Spinal cord (tissue), 10 donors: ENCODE data around the gene ATP6V0B. TPM values are rescaled to one million over a fixed set of nuclear protein-coding genes. Genes with fewer than 3 reads are reported as not detected.

Experiments used
- DNase-seq, 6 donors: peaks; one replicate each; pipeline versions ENCODE4 v3.0.0 to v3.0.0-alpha.2; 2013 to 2015; ENCODE audit warnings: low spot score in 6 of 6, low read depth in 4 of 6
- H3K27ac ChIP-seq: one replicate; pipeline ENCODE4 v1.5.1; 2013; ENCODE audit warnings: low read depth, low read length, control low read depth
- H3K27me3 ChIP-seq: one replicate; pipeline ENCODE4 v1.6.1; 2013; ENCODE audit warnings: low read length; ENCODE audit not compliant: control insufficient read depth, insufficient read depth
- H3K36me3 ChIP-seq: one replicate; pipeline ENCODE4 v1.6.1; 2013; ENCODE audit warnings: low read length; ENCODE audit not compliant: control insufficient read depth, insufficient read depth
- H3K4me1 ChIP-seq: one replicate; pipeline ENCODE4 v1.6.1; 2013; ENCODE audit warnings: low read length; ENCODE audit not compliant: control insufficient read depth, insufficient read depth
- H3K4me3 ChIP-seq: one replicate; pipeline ENCODE4 v1.5.1; 2013; ENCODE audit warnings: low read depth, low read length, control low read depth
- H3K9me3 ChIP-seq: one replicate; pipeline ENCODE4 v1.6.1; 2013; ENCODE audit warnings: low read length; ENCODE audit not compliant: control insufficient read depth, insufficient read depth
- WGBS: methylation state at CpG from one replicate; pipeline ENCODE4 v1.1.5; 2013; ENCODE audit warnings: missing lambda C conversion rate; ENCODE audit not compliant: insufficient coverage; 5-methylcytosine and 5-hydroxymethylcytosine counted together
- polyA plus RNA-seq, 2 donors: library from polyadenylated mRNA; unstranded; fragments of 120-200 nt; gene quantifications; one replicate each; pipeline ENCODE4 v1.2.1, GENCODE V29; 2013; ENCODE audit not compliant: insufficient read length in 2 of 2
- total RNA-seq, 2 donors: library from RNA; depleted of rRNA in 1 of 2; stranded (reverse); fragments of 120-200 nt in 1 of 2; fragments of >200 nt in 1 of 2; gene quantifications; one replicate each; pipeline versions ENCODE4 v1.2.3 to v1.2.4, GENCODE V29; 2013 to 2014
- donor health status: healthy.

The ATP6V0B gene
- total and polyA plus RNA-seq, 4 donors = 170 to 264 (median 198) TPM

DNA sequence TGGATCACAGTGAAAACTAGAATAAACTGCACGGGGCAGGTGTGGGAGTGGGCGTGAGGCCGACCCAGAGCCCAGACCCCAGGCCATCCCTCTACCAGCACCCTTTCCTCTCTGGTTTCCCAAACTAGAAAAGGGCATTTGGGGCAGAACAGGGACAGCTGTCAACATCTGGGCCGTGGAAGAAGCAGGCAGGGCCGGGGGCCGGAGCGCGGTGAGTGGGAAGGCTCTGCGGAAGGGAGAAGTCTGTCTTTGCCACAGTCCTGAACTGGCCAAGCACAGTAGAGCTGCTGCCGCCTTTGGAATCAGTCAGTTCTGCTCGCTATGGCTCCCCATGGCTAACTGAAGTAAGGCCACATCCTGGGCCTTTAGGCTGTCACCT, 23.2 kb downstream of the ATP6V0B start:
- H3K36me3 ChIP-seq = peaks cover 81% of the 10 kb centered on the region
- 87% methylated on average over 11 of the region's 11 CpGs for WGBS

DNA sequence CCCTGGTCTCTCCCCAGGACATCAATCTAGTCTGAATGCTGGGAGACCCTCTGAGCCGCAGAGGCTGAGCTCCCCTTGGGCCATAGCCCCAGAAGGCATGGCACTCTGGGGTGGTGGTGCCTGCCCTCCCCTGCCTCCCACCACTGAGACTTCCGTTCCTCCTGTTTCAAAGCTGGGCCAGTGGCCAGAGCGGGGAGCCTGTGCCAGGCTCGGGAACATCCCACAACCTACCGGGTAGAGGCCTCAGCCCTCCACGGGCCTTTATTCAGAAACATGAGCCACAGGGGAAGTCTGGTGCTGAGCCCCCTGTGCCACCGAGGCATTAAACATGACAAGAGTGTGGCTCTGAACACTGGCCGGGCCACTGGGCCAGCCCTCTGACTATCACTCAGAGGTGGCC, 24.7 kb downstream of the ATP6V0B start:
- peak overlapping the region; percentile 40 for H3K27ac ChIP-seq
- no peak for DNase-seq
- no peaks in the 10 kb centered on the region for H3K27me3 ChIP-seq
- peaks cover 51% of the 10 kb centered on the region for H3K4me1 ChIP-seq
- 52% methylated on average over 8 of the region's 8 CpGs for WGBS
- no peak overlapping the region for H3K4me3 ChIP-seq
- H3K36me3 ChIP-seq = peaks cover 92% of the 10 kb centered on the region
- no peaks in the 10 kb centered on the region for H3K9me3 ChIP-seq

More for the DNA sequence above, 23.2 kb downstream of the ATP6V0B start:
- no peak overlapping the region for H3K27ac ChIP-seq
- H3K9me3 ChIP-seq = no peaks in the 10 kb centered on the region
- no peak overlapping the region for H3K4me3 ChIP-seq
- no peak for DNase-seq
- H3K4me1 ChIP-seq = peaks cover 55% of the 10 kb centered on the region
- no peaks in the 10 kb centered on the region for H3K27me3 ChIP-seq

DNA sequence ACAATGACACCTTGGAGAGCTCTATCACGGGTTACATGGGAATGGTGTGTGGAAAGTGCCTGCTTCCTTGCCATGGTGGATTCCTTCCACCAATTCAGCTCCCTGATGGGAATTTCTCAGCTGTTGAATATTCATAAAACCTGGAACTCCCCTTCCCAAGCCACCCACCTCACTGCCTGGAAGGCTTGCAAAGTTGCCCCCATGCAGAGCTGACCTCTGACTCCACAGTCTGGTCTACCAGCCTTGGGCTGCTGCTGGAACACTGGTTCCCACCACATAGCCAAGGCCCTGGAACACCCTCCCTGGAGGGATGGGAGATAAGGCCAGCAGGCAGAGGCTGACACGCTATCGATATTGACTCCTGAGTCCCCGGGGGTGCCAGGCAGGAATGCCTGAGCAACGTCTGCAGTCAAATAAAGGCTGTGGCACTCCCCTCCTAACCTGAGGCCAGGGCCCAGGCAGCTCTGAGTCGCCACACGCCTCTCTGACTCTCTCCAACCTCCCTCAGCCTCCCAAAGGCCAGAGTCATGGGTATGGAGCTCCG, 25.4 kb downstream of the ATP6V0B start:
- Histone ChIP-seq H3K4me3 (no peak overlapping the region), H3K27ac (no peak overlapping the region), H3K27me3 (no peaks in the 10 kb centered on the region), H3K9me3 (no peaks in the 10 kb centered on the region), H3K36me3 (peaks cover 93% of the 10 kb centered on the region), H3K4me1 (peaks cover 45% of the 10 kb centered on the region)
- 85% methylated on average over 7 of the region's 8 CpGs for WGBS
- DNase-seq = no peak

- Histone ChIP-seq H3K4me3 (no peak overlapping the region), H3K9me3 (no peaks in the 10 kb centered on the region), H3K4me1 (peaks cover 35% of the 10 kb centered on the region), H3K27me3 (no peaks in the 10 kb centered on the region), H3K36me3 (peaks cover 89% of the 10 kb centered on the region), H3K27ac (no peak overlapping the region)
- no peak for DNase-seq
- WGBS = 76% methylated on average over 7 of the region's 8 CpGs
Observed at GRCh38 chr1:44002165-44002564, 27.4 kb downstream of the ATP6V0B start.

DNA sequence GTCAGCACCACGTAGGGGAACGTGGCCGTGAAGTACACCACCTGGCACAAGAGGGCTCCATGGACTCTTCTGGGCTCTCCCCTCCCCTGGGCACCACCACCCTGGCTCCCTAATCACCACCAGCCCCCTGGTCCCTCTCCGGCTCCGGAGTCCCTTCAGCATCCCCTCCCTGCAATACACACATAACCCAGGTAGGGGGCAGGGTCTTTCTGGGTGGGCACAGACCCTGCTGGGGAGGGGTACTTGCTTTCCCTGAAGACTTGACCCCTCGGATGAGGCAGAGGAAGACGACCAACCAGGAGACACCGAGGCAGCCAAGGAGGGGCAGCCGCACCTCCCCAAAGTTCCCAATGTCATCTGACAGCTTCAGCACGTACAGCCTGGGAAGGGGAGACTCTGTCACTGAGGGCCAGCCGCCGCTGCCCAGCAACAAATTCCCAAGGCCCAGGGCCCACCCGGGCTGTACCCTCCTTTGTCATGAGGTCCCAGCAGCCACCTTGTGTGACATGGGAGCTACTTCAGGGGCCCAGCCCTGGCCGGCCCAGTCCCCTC, 27.9 kb downstream of the ATP6V0B start:
- H3K4me1 ChIP-seq = peaks cover 35% of the 10 kb centered on the region
- no peaks in the 10 kb centered on the region for H3K27me3 ChIP-seq
- DNase-seq = no peak
- WGBS = 78% methylated on average over 13 of the region's 14 CpGs
- no peak overlapping the region for H3K4me3 ChIP-seq
- peaks cover 89% of the 10 kb centered on the region for H3K36me3 ChIP-seq
- no peak overlapping the region for H3K27ac ChIP-seq
- H3K9me3 ChIP-seq = no peaks in the 10 kb centered on the region

DNA sequence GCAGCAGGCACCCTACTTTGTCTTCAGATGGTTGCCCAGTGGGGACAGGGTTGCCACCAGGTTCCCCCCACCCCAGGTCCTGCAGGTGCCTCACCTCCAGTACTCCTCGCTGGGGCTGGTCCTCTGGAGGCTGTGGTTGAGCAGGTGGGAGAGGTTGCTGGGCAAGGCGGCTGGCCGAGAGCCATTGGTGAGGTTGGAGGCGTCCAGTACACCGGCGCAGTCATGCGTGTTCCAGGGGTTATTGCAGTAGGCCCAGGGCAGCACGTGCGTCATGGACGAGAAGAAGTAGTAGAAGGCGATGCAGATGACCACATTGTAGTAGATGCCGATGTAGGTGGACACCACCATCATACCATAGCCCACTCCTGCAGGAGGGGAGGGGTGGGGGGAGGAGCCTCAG, 33.5 kb downstream of the ATP6V0B start:
- Histone ChIP-seq H3K9me3 (no peaks in the 10 kb centered on the region), H3K4me1 (peaks cover 60% of the 10 kb centered on the region), H3K27ac (no peak overlapping the region), H3K27me3 (no peaks in the 10 kb centered on the region), H3K36me3 (peaks cover 69% of the 10 kb centered on the region), H3K4me3 (no peak overlapping the region)
- DNase-seq = no peak
- 91% methylated on average over 6 of the region's 12 CpGs for WGBS

DNA sequence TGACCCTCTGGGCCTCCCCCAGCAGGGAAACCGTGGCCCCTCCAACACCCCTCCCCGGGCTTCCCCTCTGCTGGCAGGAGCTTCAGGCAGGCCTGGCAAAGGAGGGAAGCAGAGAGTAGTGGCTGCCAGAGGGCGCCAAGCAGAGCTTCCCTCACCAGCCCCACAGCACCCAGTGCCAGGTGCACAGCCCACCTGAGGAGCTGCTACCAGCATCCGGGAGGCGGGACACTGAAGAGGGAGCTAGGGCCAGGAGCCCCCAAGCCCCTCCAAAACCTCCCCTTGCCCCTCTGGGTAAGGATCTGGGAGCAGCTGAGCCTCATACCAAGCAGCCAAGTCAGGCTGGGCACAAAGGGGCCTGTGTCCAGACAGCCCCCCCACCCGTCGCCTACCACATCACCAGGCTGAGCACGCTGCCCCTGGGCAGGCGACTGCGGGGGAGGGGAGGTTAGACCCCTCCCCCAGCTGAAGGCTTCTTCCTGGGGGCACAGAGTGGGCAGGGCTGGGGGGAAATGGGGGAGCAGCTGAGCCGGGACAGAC, 36.2 kb downstream of the ATP6V0B start:
- peaks cover 81% of the 10 kb centered on the region for H3K4me1 ChIP-seq
- peak overlapping the region; percentile 94 for H3K27ac ChIP-seq
- peaks cover 55% of the 10 kb centered on the region for H3K36me3 ChIP-seq
- peak in 2 of 6 donors; percentile 87 to 88 for DNase-seq
- no peak overlapping the region for H3K4me3 ChIP-seq
- no peaks in the 10 kb centered on the region for H3K9me3 ChIP-seq
- H3K27me3 ChIP-seq = no peaks in the 10 kb centered on the region
- 30% methylated on average over 9 of the region's 11 CpGs for WGBS

DNA sequence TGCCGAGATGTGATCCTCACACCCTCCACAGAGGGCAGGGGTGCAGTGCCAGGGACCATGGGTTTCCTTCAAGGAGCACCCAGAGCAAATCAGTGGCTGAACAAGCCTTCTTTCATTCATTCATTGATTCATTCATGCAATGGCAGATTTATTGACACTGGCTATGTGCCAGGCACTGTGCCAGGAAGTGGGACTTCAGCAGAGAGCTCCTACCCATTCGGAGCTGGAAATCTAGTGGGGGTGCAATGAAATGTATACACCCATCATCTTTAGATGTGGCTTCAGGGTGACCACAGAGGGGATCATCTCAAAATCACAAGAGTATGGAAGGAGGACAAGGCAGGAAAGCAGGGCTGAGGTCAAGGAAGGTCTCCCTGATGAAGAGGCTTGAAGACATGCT, 37.6 kb downstream of the ATP6V0B start:
- Histone ChIP-seq H3K27ac (peak overlapping the region; percentile 94), H3K27me3 (no peaks in the 10 kb centered on the region), H3K36me3 (peaks cover 50% of the 10 kb centered on the region), H3K4me3 (no peak overlapping the region), H3K9me3 (no peaks in the 10 kb centered on the region), H3K4me1 (peaks cover 91% of the 10 kb centered on the region)
- 38% methylated on average over 1 of the region's 2 CpGs for WGBS
- peak in 3 of 6 donors; percentile 71 to 84 (median 84) for DNase-seq

DNA sequence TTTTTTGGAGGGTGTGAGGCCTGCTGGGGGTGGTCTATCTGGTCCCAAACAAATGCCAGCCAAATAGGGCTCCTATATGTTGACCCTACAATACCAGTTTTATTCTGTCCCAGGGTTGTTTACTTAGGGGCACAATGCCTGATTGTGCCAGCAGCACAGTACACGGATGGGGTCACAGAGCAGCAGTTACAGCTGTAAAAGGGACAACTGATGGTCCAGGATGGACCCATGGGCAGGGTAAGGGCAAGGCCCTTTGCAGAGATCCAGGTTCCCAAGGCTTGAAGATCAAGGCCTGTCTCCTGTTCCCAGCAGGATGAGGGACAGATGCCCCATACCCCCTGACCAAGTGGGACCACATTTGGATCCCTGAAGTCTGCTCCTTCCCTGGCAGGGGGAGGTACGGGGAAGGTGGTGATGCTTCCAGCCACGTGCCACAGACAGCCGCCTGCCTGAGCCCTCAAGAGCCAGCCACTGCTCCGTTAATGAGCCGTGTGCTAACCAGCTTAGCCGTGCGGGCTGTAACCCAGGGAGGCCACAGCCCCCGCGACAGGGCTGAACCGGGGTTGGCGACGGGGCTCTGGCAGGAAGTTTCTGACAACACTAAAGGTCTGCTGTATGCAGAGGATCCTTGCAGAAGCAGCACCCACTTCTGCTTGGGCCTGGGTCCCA, 38.3 kb downstream of the ATP6V0B start:
- peaks cover 91% of the 10 kb centered on the region for H3K4me1 ChIP-seq
- peaks cover 46% of the 10 kb centered on the region for H3K36me3 ChIP-seq
- no peaks in the 10 kb centered on the region for H3K9me3 ChIP-seq
- peak in 2 of 6 donors; percentile 63 for DNase-seq
- H3K27ac ChIP-seq = peak overlapping the region; percentile 94
- WGBS = 17% methylated on average over 13 of the region's 13 CpGs
- no peak overlapping the region for H3K4me3 ChIP-seq
- H3K27me3 ChIP-seq = no peaks in the 10 kb centered on the region
